MG63 (cell line): ENCODE data around the gene RBM42. TPM values are rescaled to one million over a fixed set of nuclear protein-coding genes. Genes with fewer than 3 reads are reported as not detected.

Experiments
- DNase-seq: peaks from one replicate; pipeline ENCODE4 v3.0.0-alpha.2; 2020
- H3K27me3 ChIP-seq: fragments of 250-450 bp; sonication (Bioruptor Pico); 2 replicates; pipeline ENCODE4 v1.5.1; 2020; ENCODE audit warnings: mild to moderate bottlenecking, moderate library complexity
- H3K36me3 ChIP-seq: fragments of 250-450 bp; sonication (Bioruptor Pico); 2 replicates; pipeline ENCODE4 v1.5.1; 2020; ENCODE audit warnings: mild to moderate bottlenecking, moderate library complexity
- H3K4me3 ChIP-seq: fragments of 250-450 bp; sonication (Bioruptor Pico); 2 replicates; pipeline ENCODE4 v1.5.1; 2020; ENCODE audit warnings: mild to moderate bottlenecking, moderate library complexity
- H3K9me3 ChIP-seq: fragments of 250-450 bp; sonication (Bioruptor Pico); 2 replicates; pipeline ENCODE4 v1.5.1; 2020; ENCODE audit warnings: mild to moderate bottlenecking, moderate library complexity
- total RNA-seq: library from RNA; depleted of rRNA; stranded (reverse); fragments of >200 nt; shearing (Covaris generic); gene quantifications from 2 replicates; pipeline ENCODE4 v1.2.3, GENCODE V29; 2014; ENCODE audit warnings: low replicate concordance

Gene RBM42
- total RNA-seq, 1 experiment from 2014 or later = 144 TPM

- Histone ChIP-seq H3K4me3 (peak within 1 kb of the TSS; percentile 66), H3K9me3 (peaks cover 8% of the 10 kb centered on the region), H3K36me3 (peaks cover 10% of the 10 kb centered on the region; the same call in 1 of the 2 replicates), H3K27me3 (no peaks in the 10 kb centered on the region)
- DNase-seq = peak; percentile 93
Observed at GRCh38 chr19:35612559-35613321, 16.1 kb upstream of the RBM42 start, which contains the start of gene HAUS5. Gene HAUS5 (plus strand): TSS chr19:35612735. CDS start chr19:35612795, 60 bp downstream.

GRCh38 chr19:35613574-35613973 is 15.3 kb upstream of the RBM42 start:
- Histone ChIP-seq H3K27me3 (no peaks in the 10 kb centered on the region), H3K4me3 (no peak overlapping the region), H3K36me3 (peaks cover 10% of the 10 kb centered on the region; the same call in 1 of the 2 replicates), H3K9me3 (peaks cover 1% of the 10 kb centered on the region; the same call in 1 of the 2 replicates)
- DNase-seq = no peak

- DNase-seq = no peak
- H3K36me3 ChIP-seq = peaks cover 10% of the 10 kb centered on the region; the same call in 1 of the 2 replicates
- no peaks in the 10 kb centered on the region for H3K9me3 ChIP-seq
- H3K27me3 ChIP-seq = no peaks in the 10 kb centered on the region
- no peak overlapping the region for H3K4me3 ChIP-seq
Observed at GRCh38 chr19:35615036-35615435, 13.8 kb upstream of the RBM42 start.

- no peak overlapping the region for H3K4me3 ChIP-seq
- peaks cover 8% of the 10 kb centered on the region; the same call in 1 of the 2 replicates for H3K36me3 ChIP-seq
- DNase-seq = no peak
- no peaks in the 10 kb centered on the region for H3K27me3 ChIP-seq
- no peaks in the 10 kb centered on the region for H3K9me3 ChIP-seq
Observed at GRCh38 chr19:35618857-35619256, 10.0 kb upstream of the RBM42 start.

- H3K27me3 ChIP-seq = no peaks in the 10 kb centered on the region
- no peak overlapping the region for H3K4me3 ChIP-seq
- no peaks in the 10 kb centered on the region for H3K9me3 ChIP-seq
- H3K36me3 ChIP-seq = peaks cover 3% of the 10 kb centered on the region; the same call in 1 of the 2 replicates
- no peak for DNase-seq
Observed at GRCh38 chr19:35619290-35619923, 9.4 kb upstream of the RBM42 start.

GRCh38 chr19:35620001-35620400 is 8.8 kb upstream of the RBM42 start:
- no peaks in the 10 kb centered on the region for H3K9me3 ChIP-seq
- peaks cover 3% of the 10 kb centered on the region; the same call in 1 of the 2 replicates for H3K36me3 ChIP-seq
- no peak overlapping the region for H3K4me3 ChIP-seq
- no peaks in the 10 kb centered on the region for H3K27me3 ChIP-seq
- DNase-seq = no peak

- no peak for DNase-seq
- H3K4me3 ChIP-seq = no peak overlapping the region
- H3K36me3 ChIP-seq = no peaks in the 10 kb centered on the region; the same call in none of the 2 replicates
- H3K27me3 ChIP-seq = no peaks in the 10 kb centered on the region
- no peaks in the 10 kb centered on the region for H3K9me3 ChIP-seq
Observed at GRCh38 chr19:35621708-35622107, 7.1 kb upstream of the RBM42 start.

- Histone ChIP-seq H3K27me3 (no peaks in the 10 kb centered on the region), H3K4me3 (no peak overlapping the region), H3K9me3 (no peaks in the 10 kb centered on the region), H3K36me3 (no peaks in the 10 kb centered on the region; the same call in none of the 2 replicates)
- DNase-seq = no peak
Observed at GRCh38 chr19:35622750-35623149, 6.1 kb upstream of the RBM42 start.

- H3K36me3 ChIP-seq = no peaks in the 10 kb centered on the region; the same call in none of the 2 replicates
- no peaks in the 10 kb centered on the region for H3K27me3 ChIP-seq
- no peak for DNase-seq
Observed at GRCh38 chr19:35623327-35624010, 5.4 kb upstream of the RBM42 start.

GRCh38 chr19:35628264-35628564 is 622 bp upstream of the RBM42 start:
- Histone ChIP-seq H3K27me3 (no peaks in the 10 kb centered on the region), H3K9me3 (no peaks in the 10 kb centered on the region)

More at GRCh38 chr19:35623327-35624010, 5.4 kb upstream of the RBM42 start:
- Histone ChIP-seq H3K9me3 (no peaks in the 10 kb centered on the region), H3K4me3 (no peak overlapping the region)

GRCh38 chr19:35629332-35629633 is 447 bp downstream of the RBM42 start:
- Histone ChIP-seq H3K9me3 (no peaks in the 10 kb centered on the region), H3K36me3 (peaks cover 39% of the 10 kb centered on the region), H3K27me3 (no peaks in the 10 kb centered on the region), H3K4me3 (peak overlapping the region; percentile 96)
- DNase-seq = no peak

More at GRCh38 chr19:35628264-35628564, 622 bp upstream of the RBM42 start:
- Histone ChIP-seq H3K4me3 (peak overlapping the region; percentile 96), H3K36me3 (peaks cover 29% of the 10 kb centered on the region)
- DNase-seq = no peak

GRCh38 chr19:35633727-35634440 is 5.0 kb downstream of the RBM42 start:
- Histone ChIP-seq H3K36me3 (peaks cover 68% of the 10 kb centered on the region), H3K27me3 (no peaks in the 10 kb centered on the region), H3K9me3 (no peaks in the 10 kb centered on the region), H3K4me3 (no peak overlapping the region)
- DNase-seq = no peak

- Histone ChIP-seq H3K27me3 (no peaks in the 10 kb centered on the region), H3K36me3 (peaks cover 53% of the 10 kb centered on the region), H3K9me3 (no peaks in the 10 kb centered on the region), H3K4me3 (no peak overlapping the region)
- DNase-seq = no peak
Observed at GRCh38 chr19:35636651-35637050, 7.8 kb downstream of the RBM42 start.

GRCh38 chr19:35637165-35637564 is 8.3 kb downstream of the RBM42 start:
- H3K4me3 ChIP-seq = no peak overlapping the region
- no peaks in the 10 kb centered on the region for H3K27me3 ChIP-seq
- DNase-seq = no peak
- no peaks in the 10 kb centered on the region for H3K9me3 ChIP-seq
- peaks cover 48% of the 10 kb centered on the region for H3K36me3 ChIP-seq

- Histone ChIP-seq H3K9me3 (no peaks in the 10 kb centered on the region), H3K27me3 (no peaks in the 10 kb centered on the region), H3K4me3 (no peak overlapping the region), H3K36me3 (peaks cover 28% of the 10 kb centered on the region)
- DNase-seq = no peak
Observed at GRCh38 chr19:35639321-35639639, 10.4 kb downstream of the RBM42 start.

GRCh38 chr19:35639863-35640262 is 11.0 kb downstream of the RBM42 start:
- DNase-seq = no peak
- H3K27me3 ChIP-seq = no peaks in the 10 kb centered on the region
- H3K36me3 ChIP-seq = peaks cover 24% of the 10 kb centered on the region
- no peak overlapping the region for H3K4me3 ChIP-seq
- H3K9me3 ChIP-seq = no peaks in the 10 kb centered on the region
